ENCODE data around the gene SYT12.
A peak's percentile ranks its signal among the peaks of the same experiment; 100 is the strongest.

The SYT12 gene

DNA sequence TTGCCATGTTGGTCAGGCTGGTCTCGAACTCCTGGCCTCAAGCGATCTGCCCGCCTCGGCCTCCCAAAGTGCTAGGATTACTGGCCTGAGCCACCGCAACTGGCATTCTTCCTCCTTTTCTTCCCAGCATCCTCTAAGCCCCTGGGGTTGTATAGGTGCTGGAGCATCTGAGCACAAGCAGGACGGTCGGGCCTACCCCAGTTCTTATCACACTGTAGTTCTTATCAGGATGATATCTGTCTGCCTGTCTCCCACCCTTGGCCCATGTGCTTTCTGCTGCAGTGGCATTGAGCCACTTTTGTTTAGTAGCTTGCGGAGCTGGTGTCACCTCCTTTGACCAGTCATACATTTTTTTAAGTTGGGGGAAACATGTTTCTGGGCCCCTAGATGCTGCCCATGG is 35.6 kb downstream of the SYT12 start:
- DNase-seq: no peak

DNA sequence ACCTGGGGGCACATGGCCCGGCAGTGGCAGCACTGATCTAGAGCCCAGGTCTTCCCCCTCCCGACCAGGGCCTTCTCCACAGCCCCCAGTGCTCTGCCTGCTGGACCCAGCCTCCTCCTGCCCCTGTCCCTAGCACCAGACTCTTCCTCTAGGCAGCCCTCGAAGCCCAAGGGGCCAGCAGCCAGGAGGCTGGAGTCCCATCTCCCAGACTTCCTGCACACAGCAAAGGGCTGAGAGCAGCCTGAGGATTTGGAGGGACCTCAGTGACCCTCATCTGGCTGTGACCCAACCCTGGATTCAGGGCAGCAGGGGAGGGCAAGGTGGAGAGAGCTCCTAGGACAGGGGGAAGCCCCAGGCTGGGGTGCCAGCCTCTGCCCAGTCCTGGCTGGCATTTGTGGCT is 36.7 kb downstream of the SYT12 start:
- DNase-seq: no peak

DNA sequence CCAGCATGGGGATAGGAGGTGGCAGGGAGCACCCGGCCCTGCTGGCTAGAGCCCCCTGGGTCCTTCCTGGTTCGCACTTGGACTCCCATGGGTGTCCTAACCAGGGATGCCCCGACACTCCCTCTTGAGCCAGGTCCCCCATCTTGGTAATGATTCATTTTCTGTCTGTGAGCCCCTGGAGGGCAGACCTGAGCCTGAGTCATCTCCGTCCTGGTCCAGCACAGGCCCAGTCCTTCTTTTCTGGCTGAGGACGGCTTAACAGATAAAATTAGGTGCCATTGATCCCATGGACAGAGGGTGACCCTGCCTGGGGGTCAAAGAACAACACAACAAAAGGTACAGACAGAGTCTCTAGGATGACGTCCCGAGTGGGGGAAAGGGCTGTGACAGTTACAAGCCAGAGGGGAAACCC is 37.2 kb downstream of the SYT12 start:
- DNase-seq: peak; percentile 48

DNA sequence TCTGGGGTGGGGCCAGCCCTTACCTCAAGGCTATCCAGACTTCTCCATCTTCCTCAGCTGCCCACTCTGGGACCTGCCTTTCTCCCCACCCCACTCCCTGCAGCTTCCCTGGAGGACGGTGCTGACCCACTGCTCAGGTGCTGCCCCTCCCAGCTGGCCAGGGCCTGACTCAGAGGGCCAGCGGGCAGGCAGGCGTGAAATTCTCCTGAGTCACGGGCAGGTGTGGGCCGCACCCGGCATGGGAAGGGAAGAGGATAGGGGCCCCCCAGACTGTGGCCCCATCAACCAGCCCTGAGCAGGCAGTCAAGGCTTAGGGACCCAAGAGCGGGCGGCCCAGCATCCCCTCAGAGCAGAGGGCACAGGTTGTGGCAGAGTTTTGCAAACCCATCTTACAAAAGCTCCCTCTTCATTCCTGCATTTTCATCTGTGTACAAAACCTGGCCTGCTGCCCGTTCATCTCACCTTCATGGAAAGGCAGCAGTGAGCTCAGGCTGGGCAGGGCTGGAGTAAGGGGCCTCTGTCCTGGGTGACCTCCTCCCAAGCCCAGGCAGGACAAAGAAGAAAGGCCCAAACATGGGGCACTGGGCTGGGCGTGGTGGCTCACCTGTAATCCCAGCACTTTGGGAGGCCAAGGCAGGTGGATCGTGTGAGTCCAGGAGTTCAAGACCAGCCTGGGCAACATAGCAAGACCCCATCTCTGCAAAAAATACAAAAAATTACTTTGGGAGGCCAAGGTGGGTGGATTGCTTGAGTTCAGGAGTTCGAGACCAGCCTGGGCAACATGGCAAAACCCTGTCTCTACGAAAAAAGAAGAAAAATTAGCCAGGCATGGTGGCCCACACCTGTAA is 39.8 kb downstream of the SYT12 start:
- DNase-seq: no peak

DNA sequence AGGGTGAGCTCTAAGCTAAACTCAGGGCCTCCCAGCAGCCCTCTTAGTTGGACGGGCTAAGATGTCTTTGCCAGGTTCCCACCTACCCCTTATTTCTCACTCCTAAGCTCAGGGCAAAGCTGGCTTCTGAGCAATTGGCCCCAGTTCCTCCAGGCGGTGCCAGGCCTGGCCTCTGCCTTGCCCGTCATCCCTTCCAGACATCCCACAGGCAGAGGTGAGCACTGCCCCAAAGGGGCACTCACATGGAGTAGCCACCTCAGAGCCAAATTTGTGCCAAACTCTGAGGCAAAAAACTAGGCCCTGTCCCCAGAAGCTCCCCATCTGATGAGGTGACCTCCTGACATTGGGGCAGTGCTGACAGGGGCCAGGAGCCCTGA is 43.4 kb downstream of the SYT12 start:
- no peak for DNase-seq

DNA sequence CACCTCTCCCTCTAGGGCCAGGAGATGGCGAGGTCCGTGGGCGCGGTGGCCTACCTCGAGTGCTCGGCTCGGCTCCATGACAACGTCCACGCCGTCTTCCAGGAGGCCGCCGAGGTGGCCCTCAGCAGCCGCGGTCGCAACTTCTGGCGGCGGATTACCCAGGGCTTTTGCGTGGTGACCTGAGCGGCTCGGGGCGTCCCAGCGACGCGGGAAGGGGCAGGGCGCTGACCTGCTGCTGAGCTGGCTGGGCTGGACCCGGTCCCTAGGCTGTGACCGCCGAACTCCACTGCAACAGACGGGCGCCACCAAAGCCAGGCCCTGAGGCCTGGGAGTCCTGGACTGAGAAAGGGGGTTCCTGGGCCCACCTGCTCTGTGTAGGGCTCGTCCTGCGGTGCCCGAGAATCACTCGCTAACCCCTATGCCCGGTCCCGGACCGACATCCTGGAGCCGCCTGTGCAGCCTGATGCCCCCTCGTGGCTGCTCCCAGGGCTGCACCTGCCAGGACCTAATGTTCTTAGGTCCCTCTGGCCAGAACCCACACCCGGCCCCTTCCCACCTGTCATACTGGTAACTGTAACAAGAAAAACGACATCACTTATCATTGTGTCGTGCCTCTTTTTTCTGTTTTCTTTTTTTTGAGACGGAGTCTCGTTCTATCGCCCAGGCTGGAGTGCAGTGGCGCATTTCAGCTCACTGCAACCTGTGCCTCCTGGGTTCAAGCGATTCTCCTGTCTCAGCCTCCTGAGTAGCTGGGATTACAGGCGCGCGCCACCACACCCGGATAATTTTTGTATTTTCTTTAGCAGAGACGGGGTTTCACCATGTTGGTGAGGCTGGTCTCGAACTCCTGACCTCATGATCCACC is 48.7 kb downstream of the SYT12 start:
- DNase-seq: peak; percentile 35

DNA sequence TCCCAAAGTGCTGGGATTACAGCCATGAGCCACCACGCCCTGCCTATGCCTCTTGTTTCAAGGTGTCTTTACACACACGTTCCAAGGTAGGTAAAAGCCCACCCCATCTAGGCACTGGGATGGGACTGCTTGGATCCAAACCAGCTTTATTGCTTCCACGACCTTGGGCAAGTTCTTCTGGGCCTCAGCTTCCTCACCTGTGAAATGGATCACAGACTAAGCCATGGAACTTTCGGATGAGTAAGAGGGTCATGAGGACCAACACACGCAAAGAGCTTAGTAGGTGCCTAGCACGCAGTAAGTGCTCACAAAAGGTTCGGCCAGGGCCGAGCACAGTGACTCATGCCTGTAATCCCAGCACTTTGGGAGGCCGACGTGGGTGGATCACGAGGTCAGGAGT is 49.4 kb downstream of the SYT12 start:
- DNase-seq: no peak

DNA sequence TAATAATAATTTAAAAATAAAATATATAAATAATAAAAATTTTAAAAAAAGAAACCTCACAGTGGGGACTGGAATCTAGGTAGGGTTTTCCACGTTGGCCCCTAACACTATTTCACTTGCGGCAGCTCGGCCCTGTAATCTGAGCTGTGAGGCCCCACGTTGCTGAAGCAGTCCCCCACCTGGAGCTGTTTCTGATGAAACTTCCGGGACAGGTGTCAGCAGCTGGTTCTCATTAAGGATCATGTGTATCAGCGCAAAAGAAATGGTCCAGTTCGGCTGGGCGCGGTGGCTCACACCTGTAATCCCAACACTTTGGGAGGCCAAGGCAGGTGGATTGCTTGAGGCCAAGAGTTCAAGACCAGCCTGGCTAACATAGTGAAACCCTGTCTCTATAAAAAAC is 51.0 kb downstream of the SYT12 start:
- no peak for DNase-seq

DNA sequence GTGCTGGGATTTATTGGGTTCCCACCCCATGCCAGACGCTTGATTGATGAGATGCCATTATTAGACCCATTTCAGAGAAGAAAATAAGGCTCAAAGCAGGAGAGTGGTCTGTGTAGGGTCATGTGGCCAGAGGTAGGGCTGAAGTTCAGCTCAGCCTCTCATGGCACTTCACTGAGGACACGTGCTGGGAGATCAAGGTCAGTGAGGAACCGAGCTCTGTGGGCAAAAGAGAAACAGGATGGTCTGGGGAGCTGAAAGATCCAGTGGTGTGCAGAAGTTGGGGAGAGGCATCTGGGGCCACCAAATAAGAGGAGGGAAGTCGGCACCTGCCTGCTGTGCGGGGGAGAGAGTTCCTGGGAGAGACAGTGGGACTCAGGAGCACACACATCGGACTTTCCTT is 53.3 kb downstream of the SYT12 start:
- no peak for DNase-seq

DNA sequence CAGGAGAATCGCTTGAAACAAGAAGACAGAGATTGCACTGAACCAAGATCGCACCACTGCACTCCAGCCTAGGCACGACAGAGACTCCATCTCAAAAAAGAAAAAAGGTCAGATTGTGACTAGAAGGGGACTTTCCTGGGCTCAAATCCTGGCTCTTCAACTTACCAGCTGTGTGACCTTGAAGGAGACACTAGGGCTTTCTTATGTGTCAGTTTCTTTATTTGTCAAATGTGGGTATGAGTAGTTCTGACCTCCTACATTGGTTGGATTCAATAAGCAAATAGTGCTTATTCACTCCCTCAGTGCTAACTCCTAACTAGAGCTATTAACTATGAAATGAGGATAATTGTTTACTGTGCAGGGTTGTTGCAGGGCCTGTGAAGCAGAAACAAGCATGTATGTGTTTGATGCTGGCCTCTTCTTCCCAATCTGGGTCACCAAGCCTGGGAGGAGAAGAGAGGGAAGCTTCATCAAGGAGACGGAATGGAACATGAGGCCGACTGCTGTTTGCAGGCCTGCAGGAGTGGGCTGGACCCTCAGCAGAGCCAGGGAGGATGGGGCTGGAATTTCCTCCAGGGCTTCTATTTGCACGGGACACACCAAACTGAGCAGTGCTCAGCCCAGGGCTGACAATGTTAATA is 56.3 kb downstream of the SYT12 start:
- DNase-seq: no peak

DNA sequence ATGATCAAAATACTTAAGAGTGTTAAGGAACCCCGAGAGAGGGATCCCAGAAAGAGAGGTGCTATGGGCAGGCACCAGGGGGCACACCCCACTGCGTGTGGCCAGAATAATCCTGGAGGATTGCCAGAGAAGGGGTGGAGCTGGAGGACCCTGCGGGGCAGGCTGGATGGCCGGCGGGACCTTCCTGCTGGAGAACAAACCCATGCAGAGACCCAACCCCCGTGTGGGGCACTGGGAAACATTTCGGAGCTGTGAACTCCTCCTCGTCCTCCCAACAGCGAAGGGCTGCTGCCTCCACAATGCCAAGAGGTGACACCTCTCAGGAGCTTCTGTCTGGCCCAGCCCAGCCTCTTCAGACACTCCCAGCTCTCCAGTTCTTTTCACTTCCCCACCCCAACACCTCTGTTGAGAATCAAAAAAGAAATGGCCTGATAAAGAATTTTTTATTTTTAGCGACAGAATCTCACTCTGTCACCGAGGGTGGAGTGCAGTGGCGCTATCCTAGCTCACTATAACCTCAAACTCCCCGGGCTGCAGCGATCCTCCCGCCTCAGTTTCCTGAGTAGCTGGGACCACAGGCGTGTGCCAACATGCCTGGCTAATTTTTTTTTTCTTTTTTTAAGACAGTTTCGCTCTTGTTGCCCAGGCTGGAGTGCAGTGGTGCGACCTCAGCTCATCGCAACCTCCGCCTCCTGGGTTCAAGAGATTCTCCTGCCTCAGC is 59.3 kb downstream of the SYT12 start:
- DNase-seq: peak; percentile 26

DNA sequence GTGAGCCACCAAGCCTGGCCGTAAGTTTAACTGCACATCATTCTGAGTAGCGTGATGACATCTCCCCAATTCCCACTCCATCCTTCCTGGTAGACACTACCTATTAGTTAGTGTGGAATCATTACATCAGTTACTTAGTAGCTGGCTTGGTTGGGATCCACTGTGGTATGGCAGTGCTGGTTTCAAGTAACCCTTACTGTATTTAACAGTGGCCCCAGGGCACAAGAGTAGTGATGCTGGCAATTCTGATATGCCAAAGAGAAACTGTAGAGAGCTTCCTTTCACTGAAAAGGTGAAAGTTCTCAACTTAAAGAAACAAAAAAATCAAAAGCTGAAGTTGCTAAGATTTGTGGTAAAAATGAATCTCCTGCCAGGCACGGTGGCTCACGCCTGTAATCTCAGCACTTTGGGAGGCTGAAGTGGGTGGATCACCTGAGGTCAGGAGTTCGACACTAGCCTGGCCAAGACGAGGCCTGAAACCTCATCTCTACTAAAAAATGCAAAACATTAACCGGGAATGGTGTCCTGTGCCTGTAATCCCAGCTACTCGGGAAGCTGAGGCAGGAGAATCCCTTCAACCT is 60.9 kb downstream of the SYT12 start:
- DNase-seq: no peak

DNA sequence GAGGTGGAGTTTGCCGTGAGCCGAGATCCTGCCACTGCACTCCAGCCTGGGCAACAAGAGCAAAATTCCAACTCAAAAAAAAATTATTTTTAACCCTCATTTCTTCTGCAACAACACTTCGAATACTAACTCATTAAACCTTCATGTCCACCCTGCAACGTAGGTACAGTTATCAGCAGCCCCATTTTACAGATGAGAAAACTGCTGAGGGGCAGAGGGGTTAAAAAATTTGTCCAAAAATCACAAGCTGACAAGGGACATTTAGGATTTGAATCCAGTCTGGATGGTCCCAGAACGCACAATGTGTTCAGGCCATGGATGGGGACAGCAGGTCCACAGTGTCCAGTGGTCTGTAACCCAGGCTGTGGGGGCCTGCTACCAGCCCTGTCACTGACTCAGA is 62.7 kb downstream of the SYT12 start:
- no peak for DNase-seq

DNA sequence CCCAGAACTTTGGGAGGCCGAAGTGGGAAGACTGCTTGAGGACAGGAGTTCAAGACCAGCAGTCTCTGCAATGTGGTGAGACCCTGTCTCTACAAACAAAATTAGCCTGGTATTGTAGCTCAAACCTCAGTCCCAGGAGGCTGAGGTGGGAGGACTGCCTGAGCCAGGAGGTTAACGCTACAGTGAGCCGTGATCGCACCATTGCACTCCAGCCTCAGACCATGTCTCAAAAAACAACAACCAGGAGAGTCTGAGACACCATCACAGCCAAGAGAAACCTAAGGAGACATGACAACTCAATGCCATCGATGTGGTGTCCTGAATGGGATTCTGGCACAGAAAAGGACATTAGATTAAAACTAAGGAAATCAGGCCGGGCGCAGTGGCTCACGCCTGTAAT is 67.8 kb downstream of the SYT12 start:
- no peak for DNase-seq

DNA sequence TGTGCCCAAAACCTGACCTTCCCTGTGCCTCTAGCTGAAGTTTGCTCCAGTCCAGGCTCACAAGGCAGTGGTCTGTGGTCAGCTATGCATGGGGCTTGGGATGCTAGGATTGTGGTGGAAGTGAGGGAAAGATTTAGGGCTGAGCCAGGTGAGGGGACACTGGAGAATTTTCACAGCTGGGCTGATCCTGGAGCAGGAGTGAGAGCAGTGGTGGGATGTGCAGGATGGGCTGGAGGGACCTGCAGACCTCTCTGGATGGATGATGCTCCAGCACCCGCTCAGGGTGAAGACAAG is 72.2 kb downstream of the SYT12 start:
- no peak for DNase-seq

DNA sequence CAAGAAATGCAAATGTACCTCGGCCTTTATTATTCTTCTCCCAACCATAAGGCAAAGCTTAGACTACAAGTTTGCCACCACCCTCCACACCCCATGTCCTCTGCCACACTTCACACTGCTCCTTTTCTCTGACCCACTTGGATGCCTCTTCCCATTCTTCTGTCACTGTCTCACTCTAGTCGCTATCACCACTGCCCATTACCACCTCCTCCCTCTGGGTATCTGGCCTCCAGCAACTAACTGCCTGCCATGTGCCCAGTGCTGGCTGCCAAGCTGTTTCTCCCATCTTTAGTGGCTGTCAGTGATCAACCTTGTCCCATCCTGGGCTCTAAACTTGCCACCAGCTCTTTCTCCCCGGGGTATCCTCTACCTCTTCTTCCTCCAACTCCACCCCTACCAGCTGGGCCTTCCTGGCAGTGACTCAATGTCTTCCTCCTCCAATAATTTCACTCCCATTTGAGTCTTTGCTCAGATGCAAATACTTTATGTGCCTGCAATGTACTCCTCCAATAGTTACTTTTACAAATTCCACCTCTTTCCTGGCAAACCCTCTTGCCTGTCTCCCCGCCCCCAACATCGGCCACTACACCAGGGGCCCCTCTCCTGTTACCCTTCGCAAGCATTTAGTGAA is 76.0 kb downstream of the SYT12 start:
- DNase-seq: no peak

DNA sequence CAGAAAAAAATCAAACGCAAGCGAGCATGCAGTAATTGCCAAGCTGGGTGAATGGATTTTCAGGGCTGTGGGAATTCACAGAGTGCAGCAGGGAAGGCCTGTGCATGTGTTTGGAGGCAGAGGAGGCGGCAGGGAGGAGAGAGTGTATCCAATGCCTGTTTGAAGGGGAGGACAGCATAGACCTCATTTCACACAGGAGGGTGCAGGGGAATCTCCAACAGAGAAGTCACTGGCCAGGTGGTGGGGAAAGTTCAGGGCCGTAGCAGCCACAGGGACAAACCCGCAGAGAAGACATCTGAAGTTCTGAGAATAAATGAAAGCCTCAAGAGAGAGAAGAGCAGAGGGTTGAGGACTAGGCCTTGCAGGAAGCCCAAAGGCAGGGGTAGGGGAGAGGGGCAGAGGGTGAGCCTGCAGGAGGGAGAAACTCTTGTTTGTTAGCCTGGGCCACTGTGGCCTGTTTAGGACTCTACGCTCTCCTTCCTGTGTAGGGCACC is 76.9 kb downstream of the SYT12 start:
- DNase-seq: no peak

Data from EL (cell line).